ENCODE data around the gene FBXW11.
A peak's percentile ranks its signal among the peaks of the same experiment; 100 is the strongest.

Gene FBXW11

GRCh38 chr5:171851251-171851650 lies 155.2 kb downstream of the FBXW11 start:
- ATAC-seq (ENCODE audit: low read depth) (no peak), DNase-seq (ENCODE audit: low spot score) (no peak)
- Histone ChIP-seq H3K9me3 (ENCODE audit: severe bottlenecking) (no peaks in the 10 kb centered on the region), H3K4me1 (ENCODE audit: insufficient read depth, poor library complexity, severe bottlenecking) (no peaks in the 10 kb centered on the region), H3K36me3 (ENCODE audit: low read depth) (no peaks in the 10 kb centered on the region), H3K4me3 (ENCODE audit: severe bottlenecking) (no peak overlapping the region), H3K27ac (ENCODE audit: poor library complexity, severe bottlenecking) (no peak overlapping the region), H3K27me3 (ENCODE audit: insufficient read depth, poor library complexity, severe bottlenecking) (no peaks in the 10 kb centered on the region)
- TF ChIP-seq CTCF (IDR thresholded peaks at IDR 0.05; ENCODE audit: poor library complexity, severe bottlenecking), result no peak

- H3K27ac ChIP-seq (ENCODE audit: poor library complexity, severe bottlenecking), result no peak overlapping the region
- DNase-seq (ENCODE audit: low spot score) (no peak), ATAC-seq (ENCODE audit: low read depth) (peak; percentile 43; the same call in 1 of the 3 replicates)
- H3K4me1 ChIP-seq (ENCODE audit: insufficient read depth, poor library complexity, severe bottlenecking), result no peaks in the 10 kb centered on the region
- TF ChIP-seq CTCF (IDR thresholded peaks at IDR 0.05; ENCODE audit: poor library complexity, severe bottlenecking), result peak; percentile 66
- H3K36me3 ChIP-seq (ENCODE audit: low read depth), result no peaks in the 10 kb centered on the region
- no peak overlapping the region for H3K4me3 ChIP-seq (ENCODE audit: severe bottlenecking)
- H3K27me3 ChIP-seq (ENCODE audit: insufficient read depth, poor library complexity, severe bottlenecking), result no peaks in the 10 kb centered on the region
- H3K9me3 ChIP-seq (ENCODE audit: severe bottlenecking), result no peaks in the 10 kb centered on the region
Observed at GRCh38 chr5:171850324-171850947, 156.0 kb downstream of the FBXW11 start.

- Histone ChIP-seq H3K4me1 (ENCODE audit: insufficient read depth, poor library complexity, severe bottlenecking) (no peaks in the 10 kb centered on the region), H3K4me3 (ENCODE audit: severe bottlenecking) (no peak overlapping the region), H3K27me3 (ENCODE audit: insufficient read depth, poor library complexity, severe bottlenecking) (no peaks in the 10 kb centered on the region), H3K27ac (ENCODE audit: poor library complexity, severe bottlenecking) (no peak overlapping the region), H3K36me3 (ENCODE audit: low read depth) (no peaks in the 10 kb centered on the region), H3K9me3 (ENCODE audit: severe bottlenecking) (no peaks in the 10 kb centered on the region)
- no peak for DNase-seq (ENCODE audit: low spot score)
- ATAC-seq (ENCODE audit: low read depth), result no peak
- TF ChIP-seq CTCF (IDR thresholded peaks at IDR 0.05; ENCODE audit: poor library complexity, severe bottlenecking), result no peak
Observed at GRCh38 chr5:171849585-171850323, 156.7 kb downstream of the FBXW11 start.

GRCh38 chr5:171848911-171849520 lies 157.4 kb downstream of the FBXW11 start:
- Histone ChIP-seq H3K4me1 (ENCODE audit: insufficient read depth, poor library complexity, severe bottlenecking) (no peaks in the 10 kb centered on the region), H3K27ac (ENCODE audit: poor library complexity, severe bottlenecking) (no peak overlapping the region), H3K4me3 (ENCODE audit: severe bottlenecking) (no peak overlapping the region), H3K9me3 (ENCODE audit: severe bottlenecking) (no peaks in the 10 kb centered on the region), H3K36me3 (ENCODE audit: low read depth) (no peaks in the 10 kb centered on the region), H3K27me3 (ENCODE audit: insufficient read depth, poor library complexity, severe bottlenecking) (no peaks in the 10 kb centered on the region)
- ATAC-seq (ENCODE audit: low read depth) (no peak), DNase-seq (ENCODE audit: low spot score) (no peak)
- no peak for TF ChIP-seq CTCF (IDR thresholded peaks at IDR 0.05; ENCODE audit: poor library complexity, severe bottlenecking)

All from RWPE2 (cell line).